GM12864 (cell line): ENCODE data around the gene HDAC5.

Source experiments
- DNase-seq: peaks from one replicate; pipeline ENCODE4 v3.0.0-alpha.2; 2011; ENCODE audit warnings: low read depth
- H3K4me3 ChIP-seq: 2 replicates; pipeline ENCODE4 v1.5.1; 2011; ENCODE audit warnings: mild to moderate bottlenecking, low read depth, low read length, control low read depth
- CTCF ChIP-seq: IDR thresholded peaks from 2 replicates; pipeline ENCODE4 v1.5.1; 2011; ENCODE audit warnings: low read depth, mild to moderate bottlenecking, moderate library complexity, low read length, control low read depth, inconsistent platforms; ENCODE audit errors: missing control alignments

Gene HDAC5

GRCh38 chr17:44119798-44120197, 3.6 kb downstream of the HDAC5 start:
- DNase-seq: no peak
- no peak for TF ChIP-seq CTCF
- H3K4me3 ChIP-seq: no peak overlapping the region

DNA sequence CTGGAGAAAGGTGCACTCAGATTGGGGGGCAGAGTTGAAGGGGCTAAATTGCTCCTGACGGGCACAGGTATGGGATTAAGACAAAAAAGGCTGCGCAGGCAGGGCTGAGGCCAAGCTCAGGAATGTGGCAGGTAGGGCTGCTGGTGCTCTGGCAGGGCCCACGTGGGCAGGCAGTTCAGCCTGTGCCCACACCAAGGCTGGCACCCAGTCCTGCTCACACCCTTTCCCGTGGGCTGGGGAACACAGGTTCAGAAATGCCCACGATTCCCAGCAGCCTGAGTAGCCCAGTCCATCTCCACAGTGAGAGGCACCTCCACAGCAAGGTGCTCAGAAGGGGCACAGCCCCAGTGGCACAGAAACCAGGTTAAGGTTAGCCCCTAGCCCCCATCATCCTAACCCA, 4.4 kb downstream of the HDAC5 start:
- no peak for DNase-seq
- no peak for TF ChIP-seq CTCF
- no peak overlapping the region for H3K4me3 ChIP-seq

GRCh38 chr17:44118427-44119050, 4.9 kb downstream of the HDAC5 start:
- H3K4me3 ChIP-seq: no peak overlapping the region
- TF ChIP-seq CTCF: no peak
- no peak for DNase-seq

- no peak for DNase-seq
- H3K4me3 ChIP-seq: no peak overlapping the region
- TF ChIP-seq CTCF: no peak
These were observed 6.1 kb downstream of the HDAC5 start for GRCh38 chr17:44117351-44117750.

DNA sequence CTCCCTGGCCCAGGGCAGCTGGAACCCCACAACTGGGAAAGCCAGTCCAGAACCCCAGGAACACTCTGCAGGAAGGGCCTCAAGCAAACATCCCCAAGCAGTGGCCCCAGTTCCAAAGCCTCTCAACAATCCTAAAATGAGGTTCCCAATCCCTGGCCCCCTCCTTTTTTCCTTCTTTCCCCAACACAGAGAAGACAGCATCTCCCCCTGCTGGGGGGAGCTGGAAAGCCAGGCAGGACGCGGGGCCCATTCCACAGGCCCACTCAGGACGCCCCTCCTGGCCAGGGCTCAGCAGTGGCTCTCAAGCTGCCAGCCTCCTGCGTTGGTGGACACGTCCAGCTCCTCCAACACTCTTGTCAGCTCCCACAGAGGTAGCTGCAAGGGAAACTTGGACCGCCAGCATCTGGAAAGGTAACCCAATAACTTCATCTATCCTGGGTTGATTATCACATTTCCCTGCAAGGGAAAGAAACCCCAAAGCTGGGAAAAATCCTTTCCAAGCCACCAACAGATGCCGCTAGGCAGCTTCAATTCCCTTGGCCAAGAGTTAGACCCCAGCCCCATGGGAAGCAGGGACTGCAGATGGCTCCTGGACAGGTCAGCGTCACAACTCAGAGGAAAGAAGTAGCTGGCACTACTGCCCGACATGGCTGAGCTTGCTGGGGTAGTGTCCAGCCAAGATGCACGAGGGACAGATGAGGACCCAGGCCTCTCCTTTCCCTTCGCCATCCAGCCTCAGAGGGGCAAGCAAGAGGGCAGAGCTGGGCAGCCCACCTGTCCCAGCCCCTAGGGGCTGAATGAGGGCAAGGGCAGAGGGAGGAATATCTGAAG, 7.6 kb downstream of the HDAC5 start:
- H3K4me3 ChIP-seq: no peak overlapping the region
- peak; percentile 74 for TF ChIP-seq CTCF
- no peak for DNase-seq

DNA sequence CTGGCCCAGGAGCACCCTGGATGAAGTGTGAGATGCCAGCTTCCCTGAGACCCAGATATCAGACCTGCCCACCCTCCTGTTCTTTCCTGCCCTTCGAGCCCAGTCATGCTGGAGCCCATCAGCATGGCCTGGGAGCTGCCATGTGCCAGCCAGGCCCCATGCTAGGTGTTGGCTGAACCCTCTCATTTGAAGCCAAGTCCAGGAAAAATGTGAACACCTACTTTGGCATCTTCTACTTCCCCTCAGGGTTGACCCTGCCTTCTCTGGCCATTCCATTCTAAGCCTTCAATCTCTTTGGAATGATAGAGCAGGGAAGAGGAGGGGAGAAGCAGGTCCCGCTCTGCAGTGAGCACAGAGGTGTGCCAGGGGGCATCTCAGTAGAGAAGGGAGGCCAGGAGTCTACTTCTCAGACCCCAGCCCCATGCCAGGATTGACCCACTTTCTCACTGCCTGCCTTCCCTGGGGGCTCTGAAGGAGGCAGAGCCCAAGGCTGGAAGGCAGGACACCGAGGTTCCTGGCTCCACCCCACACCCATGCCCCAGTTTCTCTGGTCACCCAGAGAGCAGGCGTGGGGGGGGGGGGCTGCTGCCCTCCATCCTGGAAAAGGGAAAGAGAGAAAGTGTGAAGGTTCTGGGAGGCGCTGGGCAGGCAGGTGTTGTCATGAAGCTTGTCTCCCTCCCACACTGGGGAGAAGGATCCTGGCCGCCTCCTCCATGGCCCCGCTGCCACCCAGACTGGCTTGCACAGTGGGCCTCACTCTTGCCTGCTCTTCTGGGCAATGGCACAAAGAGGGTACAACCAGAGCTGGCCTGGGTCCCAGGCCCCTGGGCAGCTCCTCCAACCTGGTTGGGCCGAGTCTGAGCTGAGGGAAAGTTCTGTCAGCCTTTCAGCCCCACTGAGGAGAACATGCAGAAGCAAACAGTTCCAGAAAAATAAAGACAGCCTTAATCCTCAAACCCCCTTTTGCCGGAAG, 9.3 kb downstream of the HDAC5 start:
- DNase-seq: no peak
- TF ChIP-seq CTCF: no peak
- no peak overlapping the region for H3K4me3 ChIP-seq
